Naive thymus-derived CD4-positive, alpha-beta T cell (primary cell): ENCODE measurements around the gene IFITM2. TPM values are rescaled to one million over a fixed set of nuclear protein-coding genes. Genes with fewer than 3 reads are reported as not detected.

ENCODE experiments used
- ATAC-seq: fragments of 150-1000 bp; cut with Tn5 transposase; 2 replicates; pipeline ENCODE4 v1.10.0; 2021; ENCODE audit warnings: mild to moderate bottlenecking, moderate library complexity
- CTCF ChIA-PET: fragments of 350-600 bp; sonication (Branson Sonifier 250); formaldehyde crosslinking; loops from one replicate; lab custom pipeline; 2021; ENCODE audit warnings: antibody characterized with exemption; lab: Charles Lee
- POLR2A ChIA-PET: fragments of 350-600 bp; sonication (Branson Sonifier 250); formaldehyde crosslinking; loops from one replicate; lab custom pipeline; 2021; ENCODE audit warnings: antibody characterized with exemption, inconsistent platforms; lab: Charles Lee
- DNase-seq, 9 donors: peaks; one replicate each; pipeline versions ENCODE4 v3.0.0 to v3.0.0-alpha.2; 2020 to 2022; ENCODE audit warnings: mixed read lengths in 1 of 9
- H3K27ac ChIP-seq: one replicate; pipeline ENCODE4 v1.7.0; 2013; ENCODE audit warnings: mild to moderate bottlenecking, low read depth, low read length, moderate library complexity
- H3K27me3 ChIP-seq, 2 donors: one replicate each; pipeline ENCODE4 v1.7.0; 2013; ENCODE audit warnings: low read length in 2 of 2, mild to moderate bottlenecking in 2 of 2, moderate library complexity in 2 of 2; ENCODE audit not compliant: control insufficient read depth in 2 of 2, insufficient read depth in 2 of 2
- H3K36me3 ChIP-seq, 3 experiments: 1 replicate in 2 of 3; 2 replicates in 1 of 3; pipeline ENCODE4 v1.7.0; 2013; ENCODE audit warnings: low read length in 3 of 3, mild to moderate bottlenecking in 3 of 3, moderate library complexity in 1 of 3; ENCODE audit not compliant: insufficient read depth in 3 of 3, control insufficient read depth in 2 of 3
- H3K4me1 ChIP-seq, 2 donors: one replicate each; pipeline ENCODE4 v1.7.0; 2013; ENCODE audit warnings: low read length in 2 of 2, mild to moderate bottlenecking in 2 of 2, moderate library complexity in 1 of 2; ENCODE audit not compliant: control insufficient read depth in 2 of 2, insufficient read depth in 2 of 2
- H3K4me3 ChIP-seq: 2 replicates; pipeline ENCODE4 v1.7.0; 2013; ENCODE audit warnings: mild to moderate bottlenecking, low read length
- H3K9me3 ChIP-seq, 3 experiments: 1 replicate in 2 of 3; 2 replicates in 1 of 3; pipeline ENCODE4 v1.7.0; 2013; ENCODE audit warnings: low read length in 3 of 3; ENCODE audit not compliant: control insufficient read depth in 2 of 3
- H3K27ac Mint-ChIP-seq, 9 donors: one replicate each; pipeline ENCODE4 v1.8.0; 2020 to 2022; ENCODE audit warnings: mixed read lengths in 9 of 9, mild to moderate bottlenecking in 8 of 9, moderate library complexity in 5 of 9, inconsistent platforms in 2 of 9
- H3K27me3 Mint-ChIP-seq, 5 donors: one replicate each; pipeline ENCODE4 v1.8.0; 2021 to 2022; ENCODE audit warnings: mixed read lengths in 5 of 5, mild to moderate bottlenecking in 1 of 5
- H3K36me3 Mint-ChIP-seq, 5 donors: one replicate each; pipeline ENCODE4 v1.8.0; 2020 to 2022; ENCODE audit warnings: mixed read lengths in 5 of 5, mild to moderate bottlenecking in 3 of 5, inconsistent platforms in 1 of 5
- H3K4me1 Mint-ChIP-seq, 7 donors: one replicate each; pipeline ENCODE4 v1.8.0; 2020 to 2022; ENCODE audit warnings: mixed read lengths in 7 of 7, mild to moderate bottlenecking in 3 of 7, inconsistent platforms in 1 of 7
- H3K4me3 Mint-ChIP-seq, 10 donors: one replicate each; pipeline ENCODE4 v1.8.0; 2020 to 2022; ENCODE audit warnings: mild to moderate bottlenecking in 10 of 10, mixed read lengths in 10 of 10, moderate library complexity in 6 of 10, inconsistent platforms in 2 of 10
- H3K9me3 Mint-ChIP-seq, 11 donors: one replicate each; pipeline ENCODE4 v1.8.0; 2020 to 2022; ENCODE audit warnings: mixed read lengths in 11 of 11, mild to moderate bottlenecking in 4 of 11, inconsistent platforms in 1 of 11, moderate library complexity in 1 of 11
- intact Hi-C, 2 donors: fragments of 100-400 bp; cut with micrococcal nuclease; formaldehyde crosslinking; loops; one replicate each; pipeline ENCODE4 v1.15.1; 2023
- polyA plus RNA-seq, 2 donors: library from polyadenylated mRNA; unstranded; fragments of 300-500 nt; fragmentation: Illumina TruSeq; gene quantifications; one replicate each; pipeline ENCODE4 v1.2.3, GENCODE V29; 2021
- total RNA-seq, 6 experiments: library from RNA in 5 of 6; stranded (reverse) in 5 of 6; gene quantifications; 1 replicate in 5 of 6; 2 replicates in 1 of 6; pipeline ENCODE4 v1.2.3 and lab custom pipeline; 2021 to 2026

Gene IFITM2
- total and polyA plus RNA-seq, 7 experiments from 2014 or later: 143 to 3,315 (median 530) TPM

DNA sequence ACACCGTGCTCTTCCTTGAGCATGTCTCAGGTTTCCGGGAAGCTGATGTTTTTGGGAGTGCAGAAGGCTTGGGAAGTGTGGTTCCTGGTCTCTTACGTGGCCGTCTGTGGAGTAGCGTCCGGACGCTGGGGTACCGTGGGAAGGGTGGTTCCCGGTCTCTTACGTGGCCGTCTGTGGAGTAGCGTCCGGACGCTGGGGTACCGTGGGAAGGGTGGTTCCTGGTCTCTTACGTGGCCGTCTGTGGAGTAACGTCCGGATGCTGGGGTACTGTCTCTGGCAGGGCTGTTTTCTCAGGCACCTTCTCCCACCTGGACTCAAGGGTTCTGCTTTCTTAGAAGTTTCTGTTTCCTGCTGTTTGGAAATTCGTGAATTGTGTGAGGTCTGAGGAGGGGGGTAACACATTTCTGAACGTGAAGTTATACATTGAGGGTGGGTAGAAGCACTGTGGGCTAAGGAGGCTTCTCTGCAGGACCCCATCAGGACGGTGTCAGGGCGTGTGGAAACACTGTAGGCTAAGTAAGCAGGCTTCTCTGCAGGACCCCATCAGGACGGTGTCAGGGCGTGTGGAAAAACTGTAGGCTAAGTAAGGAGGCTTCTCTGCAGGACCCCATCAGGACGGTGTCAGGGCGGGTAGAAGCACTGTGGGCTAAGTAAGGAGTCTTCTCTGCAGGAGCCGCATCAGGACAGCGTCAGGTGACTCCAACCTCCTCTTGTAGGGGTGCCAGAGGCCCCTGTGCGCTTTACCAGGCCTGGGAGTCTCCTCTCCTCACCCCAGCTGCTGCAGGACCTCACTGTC lies 18.4 kb downstream of the IFITM2 start:
- Histone ChIP-seq H3K4me3 (peak overlapping the region; percentile 50), H3K4me1 (peaks cover 30 to 57% of the 10 kb centered on the region in 2 donors)

GRCh38 chr11:326592-326841 lies 18.9 kb downstream of the IFITM2 start:
- H3K36me3 Mint-ChIP-seq: peaks cover 0 to 7% (median 0%) of the 10 kb centered on the region in 5 donors
- CTCF ChIA-PET: no interaction called here
- H3K4me1 ChIP-seq: peaks cover 35 to 62% of the 10 kb centered on the region in 2 donors
- H3K27me3 Mint-ChIP-seq: no peaks in the 10 kb centered on the region
- ATAC-seq: peak; percentile 12
- peak overlapping the region; percentile 50 for H3K4me3 ChIP-seq
- no peaks in the 10 kb centered on the region for H3K27me3 ChIP-seq
- POLR2A ChIA-PET: interaction anchor here (1.2 to 5.2 kb wide), 8 partner anchors 10 to 29 kb away, joined by 4 to 41 read pairs (median 6); no protein-coding TSS in a partner anchor
- no peak for DNase-seq
- H3K36me3 ChIP-seq: no peaks in the 10 kb centered on the region
- H3K27ac ChIP-seq: peak overlapping the region; percentile 88
- H3K4me3 Mint-ChIP-seq: peak overlapping the region; percentile 59 to 85 (median 78)
- peak overlapping the region; percentile 84 to 97 (median 94) for H3K27ac Mint-ChIP-seq
- intact Hi-C loops: loop anchor here in 1 of 2 donors (2.0 kb wide), 1 partner anchor 28 kb away; no protein-coding TSS in a partner anchor
- H3K9me3 Mint-ChIP-seq: no peaks in the 10 kb centered on the region
- no peaks in the 10 kb centered on the region for H3K9me3 ChIP-seq
- peaks cover 48 to 75% (median 69%) of the 10 kb centered on the region in 7 donors for H3K4me1 Mint-ChIP-seq

More for the DNA sequence above, 18.4 kb downstream of the IFITM2 start:
- ATAC-seq (no peak), DNase-seq (no peak)
- Mint-ChIP-seq H3K27me3 (no peaks in the 10 kb centered on the region), H3K4me1 (peaks cover 43 to 71% (median 63%) of the 10 kb centered on the region in 7 donors), H3K4me3 (peak overlapping the region; percentile 59 to 85 (median 78)), H3K27ac (peak overlapping the region; percentile 84 to 97 (median 94)), H3K9me3 (no peaks in the 10 kb centered on the region), H3K36me3 (peaks cover 0 to 5% (median 0%) of the 10 kb centered on the region in 5 donors)
- Histone ChIP-seq H3K36me3 (no peaks in the 10 kb centered on the region), H3K9me3 (no peaks in the 10 kb centered on the region), H3K27ac (peak overlapping the region; percentile 88), H3K27me3 (no peaks in the 10 kb centered on the region)
- ChIA-PET CTCF (no interaction called here), POLR2A (interaction anchor here (0.7 to 5.2 kb wide), 9 partner anchors 9 to 124 kb away, joined by 3 to 41 read pairs (median 6); partner anchors contain the start of gene PTDSS2)
- intact Hi-C loops: loop anchor here in 1 of 2 donors (2.0 kb wide), 1 partner anchor 29 kb away; no protein-coding TSS in a partner anchor

GRCh38 chr11:326842-327580 lies 19.4 kb downstream of the IFITM2 start:
- Mint-ChIP-seq H3K36me3 (peaks cover 0 to 7% (median 0%) of the 10 kb centered on the region in 5 donors), H3K4me1 (peaks cover 48 to 80% (median 72%) of the 10 kb centered on the region in 7 donors), H3K9me3 (no peaks in the 10 kb centered on the region), H3K4me3 (peak overlapping the region; percentile 66 to 85 (median 78)), H3K27ac (peak overlapping the region; percentile 84 to 97 (median 94)), H3K27me3 (no peaks in the 10 kb centered on the region)
- peak overlapping the region; percentile 88 for H3K27ac ChIP-seq
- peaks cover 40 to 67% of the 10 kb centered on the region in 2 donors for H3K4me1 ChIP-seq
- ATAC-seq: peak; percentile 81
- ChIA-PET CTCF (interaction anchor here (0.6 to 1.2 kb wide), 3 partner anchors 34 to 121 kb away, joined by 3 read pairs; partner anchors contain the start of gene SIGIRR), POLR2A (interaction anchor here (0.7 to 5.2 kb wide), 11 partner anchors 9 to 122 kb away, joined by 3 to 41 read pairs (median 5); partner anchors contain the start of gene RIC8A)
- no peaks in the 10 kb centered on the region for H3K36me3 ChIP-seq
- H3K9me3 ChIP-seq: no peaks in the 10 kb centered on the region
- peak in 8 of 9 donors; percentile 54 to 79 (median 64) for DNase-seq
- intact Hi-C loops: loop anchor here in 1 of 2 donors (2.0 kb wide), 1 partner anchor 28 kb away; no protein-coding TSS in a partner anchor
- no peaks in the 10 kb centered on the region for H3K27me3 ChIP-seq
- peak overlapping the region; percentile 50 for H3K4me3 ChIP-seq

DNA sequence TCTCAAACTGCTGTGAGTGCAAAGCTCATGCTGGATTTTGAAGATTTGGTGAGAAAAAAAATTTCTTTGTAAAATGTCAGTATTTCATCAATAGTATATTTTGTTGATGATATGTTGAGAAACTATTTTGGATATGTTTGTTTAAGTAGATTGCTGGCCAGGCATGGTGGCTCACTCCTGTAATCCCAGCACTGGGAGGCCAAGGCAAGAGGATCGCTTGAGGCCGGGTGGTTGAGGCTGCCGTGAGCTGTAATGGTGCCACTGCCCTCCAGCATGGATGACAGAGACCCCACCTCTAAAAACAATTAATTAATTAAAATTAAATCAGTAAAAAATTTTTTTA lies 19.9 kb downstream of the IFITM2 start:
- H3K36me3 ChIP-seq: no peaks in the 10 kb centered on the region
- H3K9me3 ChIP-seq: no peaks in the 10 kb centered on the region
- ATAC-seq (no peak), DNase-seq (no peak)
- intact Hi-C loops: loop anchor here in 1 of 2 donors (2.0 kb wide), 1 partner anchor 27 kb away; no protein-coding TSS in a partner anchor
- H3K27me3 ChIP-seq: no peaks in the 10 kb centered on the region
- ChIA-PET POLR2A (interaction anchor here (0.5 to 5.2 kb wide), 12 partner anchors 8 to 121 kb away, joined by 3 to 41 read pairs (median 4); partner anchors contain the start of gene RIC8A), CTCF (interaction anchor here (0.6 to 1.2 kb wide), 3 partner anchors 34 to 121 kb away, joined by 3 read pairs; partner anchors contain the start of gene SIGIRR)
- H3K9me3 Mint-ChIP-seq: no peaks in the 10 kb centered on the region
- peak overlapping the region; percentile 88 for H3K27ac ChIP-seq
- H3K4me3 Mint-ChIP-seq: peak overlapping the region; percentile 66 to 85 (median 78)
- H3K4me1 ChIP-seq: peaks cover 40 to 67% of the 10 kb centered on the region in 2 donors
- no peaks in the 10 kb centered on the region for H3K27me3 Mint-ChIP-seq
- no peak overlapping the region for H3K4me3 ChIP-seq
- peaks cover 0 to 7% (median 0%) of the 10 kb centered on the region in 5 donors for H3K36me3 Mint-ChIP-seq
- peaks cover 50 to 85% (median 73%) of the 10 kb centered on the region in 7 donors for H3K4me1 Mint-ChIP-seq
- peak overlapping the region; percentile 84 to 97 (median 94) for H3K27ac Mint-ChIP-seq

DNA sequence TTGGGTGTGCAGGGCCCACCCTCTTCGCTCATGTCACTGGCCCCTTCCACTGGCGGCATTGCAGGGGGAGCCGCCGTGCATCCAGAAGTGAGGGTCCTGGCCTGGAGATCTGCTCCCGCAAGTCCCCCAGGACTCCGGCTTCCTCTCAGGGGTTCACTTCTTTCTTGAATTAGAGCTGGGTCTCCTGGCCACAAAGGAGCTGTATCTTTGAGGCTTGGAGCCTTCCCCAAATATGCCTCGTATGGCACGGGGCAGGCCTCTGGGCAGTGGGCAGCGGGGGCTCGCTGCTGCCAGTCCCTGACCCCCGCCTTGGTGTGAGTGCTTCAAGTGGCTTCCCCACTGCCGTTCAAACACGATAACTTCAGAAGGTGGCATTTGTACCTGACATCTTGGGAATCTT lies 20.4 kb downstream of the IFITM2 start:
- DNase-seq (no peak), ATAC-seq (no peak)
- intact Hi-C loops: no loop called here
- Histone ChIP-seq H3K4me1 (peaks cover 40 to 67% of the 10 kb centered on the region in 2 donors), H3K9me3 (no peaks in the 10 kb centered on the region), H3K4me3 (no peak overlapping the region), H3K27me3 (no peaks in the 10 kb centered on the region), H3K27ac (peak overlapping the region; percentile 32), H3K36me3 (no peaks in the 10 kb centered on the region)
- Mint-ChIP-seq H3K27ac (peak overlapping the region in 8 of 9 donors; percentile 18 to 94 (median 79)), H3K4me3 (peak overlapping the region in 4 of 10 donors; percentile 21 to 56 (median 49)), H3K36me3 (peaks cover 0 to 7% (median 0%) of the 10 kb centered on the region in 5 donors), H3K27me3 (no peaks in the 10 kb centered on the region), H3K9me3 (no peaks in the 10 kb centered on the region), H3K4me1 (peaks cover 50 to 90% (median 76%) of the 10 kb centered on the region in 7 donors)
- CTCF ChIA-PET: interaction anchor here (1.2 to 2.8 kb wide), 2 partner anchors 27 to 120 kb away, joined by 3 to 12 read pairs; no protein-coding TSS in a partner anchor
- POLR2A ChIA-PET: interaction anchor here (0.5 to 5.2 kb wide), 7 partner anchors 8 to 39 kb away, joined by 3 to 41 read pairs (median 6); partner anchors contain the start of gene PGGHG
